Lower leg skin (tissue), 3 donors: ENCODE results near the gene TMEM272.

Experiments
- CTCF ChIP-seq, 3 donors: fragments of 450-650 bp; IDR thresholded peaks; one replicate each; pipeline ENCODE4 v1.5.1; 2016; ENCODE audit warnings: antibody characterized with exemption in 3 of 3, mild to moderate bottlenecking in 3 of 3, moderate library complexity in 2 of 3
- POLR2A ChIP-seq, 2 donors: fragments of 450-650 bp; IDR thresholded peaks; one replicate each; pipeline ENCODE4 v1.6.1; 2016 to 2017; ENCODE audit warnings: antibody characterized with exemption in 2 of 2, mild to moderate bottlenecking in 1 of 2, moderate library complexity in 1 of 2

GRCh38 chr13:51797664-51798488 is 47.1 kb downstream of the TMEM272 start:
- TF ChIP-seq CTCF (IDR thresholded peaks at IDR 0.05) (no peak), POLR2A (IDR thresholded peaks at IDR 0.05) (no peak)
